Stimulated activated naive CD8-positive, alpha-beta T cell treated with anti-CD3 and anti-CD28 coated beads, Interleukin-15, Interleukin-2, amounts not matched to agents 100 ng/mL and 50 ng/mL, for 24 hours (primary cell): ENCODE data around the gene CBX4.

Experiments used
- H3K27ac Mint-ChIP-seq: one replicate; pipeline ENCODE4 v1.8.0; 2021; ENCODE audit warnings: mild to moderate bottlenecking, mixed read lengths
- H3K27me3 Mint-ChIP-seq: one replicate; pipeline ENCODE4 v1.8.0; 2021; ENCODE audit warnings: mixed read lengths
- H3K36me3 Mint-ChIP-seq: one replicate; pipeline ENCODE4 v1.8.0; 2021; ENCODE audit warnings: low read depth, mixed read lengths
- H3K4me1 Mint-ChIP-seq: one replicate; pipeline ENCODE4 v1.8.0; 2021; ENCODE audit warnings: low read depth, mixed read lengths
- H3K4me3 Mint-ChIP-seq: one replicate; pipeline ENCODE4 v1.8.0; 2021; ENCODE audit warnings: mild to moderate bottlenecking, mixed read lengths
- H3K9me3 Mint-ChIP-seq: one replicate; pipeline ENCODE4 v1.8.0; 2021; ENCODE audit warnings: mixed read lengths

CBX4 gene

GRCh38 chr17:79831265-79832217 is 7.7 kb downstream of the CBX4 start:
- no peak overlapping the region for H3K4me3 Mint-ChIP-seq
- H3K27me3 Mint-ChIP-seq: peaks cover 3% of the 10 kb centered on the region
- peaks cover 22% of the 10 kb centered on the region for H3K4me1 Mint-ChIP-seq
- no peak overlapping the region for H3K27ac Mint-ChIP-seq
- peaks cover 12% of the 10 kb centered on the region for H3K36me3 Mint-ChIP-seq
- no peaks in the 10 kb centered on the region for H3K9me3 Mint-ChIP-seq

GRCh38 chr17:79830763-79831264 is 8.4 kb downstream of the CBX4 start:
- Mint-ChIP-seq H3K4me3 (no peak overlapping the region), H3K9me3 (no peaks in the 10 kb centered on the region), H3K27me3 (peaks cover 6% of the 10 kb centered on the region), H3K36me3 (peaks cover 12% of the 10 kb centered on the region), H3K4me1 (peaks cover 26% of the 10 kb centered on the region), H3K27ac (no peak overlapping the region)

- Mint-ChIP-seq H3K27ac (no peak overlapping the region), H3K27me3 (peaks cover 6% of the 10 kb centered on the region), H3K9me3 (no peaks in the 10 kb centered on the region), H3K36me3 (peaks cover 12% of the 10 kb centered on the region), H3K4me1 (peaks cover 26% of the 10 kb centered on the region), H3K4me3 (no peak overlapping the region)
Measured at GRCh38 chr17:79830303-79830702, 8.9 kb downstream of the CBX4 start.

- no peak overlapping the region for H3K4me3 Mint-ChIP-seq
- peaks cover 8% of the 10 kb centered on the region for H3K36me3 Mint-ChIP-seq
- peaks cover 8% of the 10 kb centered on the region for H3K27me3 Mint-ChIP-seq
- H3K27ac Mint-ChIP-seq: no peak overlapping the region
- H3K9me3 Mint-ChIP-seq: no peaks in the 10 kb centered on the region
- H3K4me1 Mint-ChIP-seq: peaks cover 19% of the 10 kb centered on the region
Measured at GRCh38 chr17:79829457-79829856, 9.8 kb downstream of the CBX4 start.

GRCh38 chr17:79829004-79829403 is 10.2 kb downstream of the CBX4 start:
- Mint-ChIP-seq H3K4me3 (no peak overlapping the region), H3K36me3 (peaks cover 7% of the 10 kb centered on the region), H3K9me3 (no peaks in the 10 kb centered on the region), H3K27me3 (peaks cover 11% of the 10 kb centered on the region), H3K27ac (no peak overlapping the region), H3K4me1 (peaks cover 19% of the 10 kb centered on the region)

- Mint-ChIP-seq H3K36me3 (no peaks in the 10 kb centered on the region), H3K4me3 (no peak overlapping the region), H3K4me1 (peaks cover 12% of the 10 kb centered on the region), H3K9me3 (no peaks in the 10 kb centered on the region), H3K27me3 (peaks cover 17% of the 10 kb centered on the region), H3K27ac (no peak overlapping the region)
Measured at GRCh38 chr17:79826841-79827578, 12.2 kb downstream of the CBX4 start.

GRCh38 chr17:79826204-79826680 is 13.0 kb downstream of the CBX4 start:
- Mint-ChIP-seq H3K27ac (no peak overlapping the region), H3K27me3 (peaks cover 18% of the 10 kb centered on the region), H3K4me1 (peaks cover 8% of the 10 kb centered on the region), H3K4me3 (no peak overlapping the region), H3K9me3 (no peaks in the 10 kb centered on the region), H3K36me3 (no peaks in the 10 kb centered on the region)

- Mint-ChIP-seq H3K4me3 (no peak overlapping the region), H3K27ac (no peak overlapping the region), H3K27me3 (peaks cover 24% of the 10 kb centered on the region), H3K4me1 (peaks cover 8% of the 10 kb centered on the region), H3K36me3 (no peaks in the 10 kb centered on the region), H3K9me3 (no peaks in the 10 kb centered on the region)
Measured at GRCh38 chr17:79825580-79825921, 13.7 kb downstream of the CBX4 start.

- Mint-ChIP-seq H3K4me3 (no peak overlapping the region), H3K4me1 (peaks cover 8% of the 10 kb centered on the region), H3K27ac (no peak overlapping the region), H3K9me3 (no peaks in the 10 kb centered on the region), H3K36me3 (no peaks in the 10 kb centered on the region), H3K27me3 (peaks cover 30% of the 10 kb centered on the region)
Measured at GRCh38 chr17:79824893-79825579, 14.2 kb downstream of the CBX4 start.

- Mint-ChIP-seq H3K4me1 (peaks cover 8% of the 10 kb centered on the region), H3K27me3 (peaks cover 34% of the 10 kb centered on the region), H3K4me3 (no peak overlapping the region), H3K36me3 (no peaks in the 10 kb centered on the region), H3K27ac (no peak overlapping the region), H3K9me3 (no peaks in the 10 kb centered on the region)
Measured at GRCh38 chr17:79824234-79824633, 15.0 kb downstream of the CBX4 start.

GRCh38 chr17:79822583-79823124 is 16.6 kb downstream of the CBX4 start:
- H3K36me3 Mint-ChIP-seq: no peaks in the 10 kb centered on the region
- H3K9me3 Mint-ChIP-seq: no peaks in the 10 kb centered on the region
- no peak overlapping the region for H3K4me3 Mint-ChIP-seq
- no peak overlapping the region for H3K27ac Mint-ChIP-seq
- peaks cover 36% of the 10 kb centered on the region for H3K27me3 Mint-ChIP-seq
- H3K4me1 Mint-ChIP-seq: peaks cover 8% of the 10 kb centered on the region

- Mint-ChIP-seq H3K27ac (no peak overlapping the region), H3K4me1 (peaks cover 6% of the 10 kb centered on the region), H3K36me3 (no peaks in the 10 kb centered on the region), H3K4me3 (no peak overlapping the region), H3K27me3 (peaks cover 43% of the 10 kb centered on the region), H3K9me3 (no peaks in the 10 kb centered on the region)
Measured at GRCh38 chr17:79821331-79822095, 17.7 kb downstream of the CBX4 start.

GRCh38 chr17:79820959-79821330 is 18.3 kb downstream of the CBX4 start:
- no peak overlapping the region for H3K27ac Mint-ChIP-seq
- H3K9me3 Mint-ChIP-seq: no peaks in the 10 kb centered on the region
- no peaks in the 10 kb centered on the region for H3K36me3 Mint-ChIP-seq
- H3K27me3 Mint-ChIP-seq: peaks cover 46% of the 10 kb centered on the region
- H3K4me1 Mint-ChIP-seq: peaks cover 3% of the 10 kb centered on the region
- no peak overlapping the region for H3K4me3 Mint-ChIP-seq
